IMR-90 (cell line): ENCODE data around the gene DENND2D. TPM values are rescaled to one million over a fixed set of nuclear protein-coding genes. Genes with fewer than 3 reads are reported as not detected.

Experiments used
- ATAC-seq: fragments of 200-7000 bp; cut with Tn5 transposase; 2 replicates; pipeline ENCODE4 v1.9.1; 2020; ENCODE audit warnings: low read depth, mild to moderate bottlenecking, moderate library complexity
- BruUV-seq: library from RNA; stranded (reverse); fragments of 400-500 nt; replicated peaks from 2 replicates; lab custom pipeline; 2021; lab: Mats Ljungman, UMichigan
- CTCF ChIA-PET: fragments of 300-600 bp; formaldehyde crosslinking; extraction: SDS; loops from one replicate; lab custom pipeline; 2021; ENCODE audit warnings: antibody characterized with exemption; lab: Yijun Ruan, JAX
- POLR2A ChIA-PET: fragments of 300-600 bp; sonication (Branson Sonifier 250); formaldehyde crosslinking; loops from one replicate; lab custom pipeline; 2022; ENCODE audit warnings: antibody characterized with exemption; ENCODE audit not compliant: unreplicated experiment; lab: Charles Lee
- DNase-seq: peaks from one replicate; pipeline ENCODE4 v3.0.0; 2013
- H2AFZ ChIP-seq: replicated peaks from 2 replicates; pipeline ENCODE3; 2013; ENCODE audit warnings: low read length, mild to moderate bottlenecking; ENCODE audit not compliant: poor library complexity
- H2AK5ac ChIP-seq: 2 replicates; pipeline ENCODE4 v1.6.1; 2013; ENCODE audit warnings: low read depth, low read length, inconsistent platforms
- H2AK9ac ChIP-seq: replicated peaks from 2 replicates; pipeline ENCODE3; 2013; ENCODE audit warnings: mild to moderate bottlenecking, low read depth, low read length, moderate library complexity; ENCODE audit not compliant: poor library complexity
- H2BK120ac ChIP-seq: 2 replicates; pipeline ENCODE4 v1.6.1; 2013; ENCODE audit warnings: low read depth, low read length, inconsistent platforms
- H2BK15ac ChIP-seq: 3 replicates; pipeline ENCODE4 v1.6.1; 2013; ENCODE audit warnings: low read depth, low read length, inconsistent platforms
- H2BK20ac ChIP-seq: 2 replicates; pipeline ENCODE4 v1.6.1; 2013; ENCODE audit warnings: low read depth, mild to moderate bottlenecking, inconsistent platforms, low read length, moderate library complexity
- H2BK5ac ChIP-seq: 2 replicates; pipeline ENCODE4 v1.6.1; 2013; ENCODE audit warnings: mild to moderate bottlenecking, low read depth, low read length, inconsistent platforms; ENCODE audit not compliant: poor library complexity, severe bottlenecking
- H3K14ac ChIP-seq: replicated peaks from 2 replicates; pipeline ENCODE4 v1.6.1; 2013; ENCODE audit warnings: low read depth, low read length, inconsistent platforms
- H3K18ac ChIP-seq: 2 replicates; pipeline ENCODE4 v1.6.1; 2013; ENCODE audit warnings: low read depth, low read length, control low read depth
- H3K23ac ChIP-seq: 2 replicates; pipeline ENCODE4 v1.6.1; 2013; ENCODE audit warnings: low read depth, low read length, inconsistent platforms
- H3K27ac ChIP-seq: 2 replicates; pipeline ENCODE4 v1.5.1; 2013; ENCODE audit warnings: mild to moderate bottlenecking, control low read depth, low read length; ENCODE audit not compliant: insufficient read depth
- H3K27me3 ChIP-seq: 2 replicates; pipeline ENCODE4 v1.6.1; 2013; ENCODE audit warnings: low read length; ENCODE audit not compliant: control insufficient read depth, insufficient read depth
- H3K36me3 ChIP-seq: 2 replicates; pipeline ENCODE4 v1.6.1; 2013; ENCODE audit warnings: low read length, mixed read lengths; ENCODE audit not compliant: control insufficient read depth, insufficient read depth
- H3K4ac ChIP-seq: 2 replicates; pipeline ENCODE4 v1.6.1; 2013; ENCODE audit warnings: low read depth, low read length, inconsistent platforms
- H3K4me1 ChIP-seq: 2 replicates; pipeline ENCODE4 v1.6.1; 2013; ENCODE audit warnings: low read length, mixed read lengths; ENCODE audit not compliant: control insufficient read depth, insufficient read depth
- H3K4me2 ChIP-seq: 2 replicates; pipeline ENCODE4 v1.6.1; 2013; ENCODE audit warnings: low read depth, mild to moderate bottlenecking, control low read depth, low read length, moderate library complexity
- H3K4me3 ChIP-seq: 2 replicates; pipeline ENCODE4 v1.5.1; 2013; ENCODE audit warnings: low read depth, mild to moderate bottlenecking, control low read depth, low read length, moderate library complexity; ENCODE audit not compliant: insufficient read depth
- H3K56ac ChIP-seq: 2 replicates; pipeline ENCODE4 v1.6.1; 2013; ENCODE audit warnings: low read length, inconsistent platforms; ENCODE audit not compliant: insufficient read depth; ENCODE audit errors: extremely low read depth
- H3K79me1 ChIP-seq, 2 experiments: 2 replicates each; pipeline ENCODE4 v1.6.1; 2013; ENCODE audit warnings: low read length in 2 of 2, inconsistent platforms in 1 of 2, low read depth in 1 of 2
- H3K9ac ChIP-seq: 2 replicates; pipeline ENCODE4 v1.6.1; 2013; ENCODE audit warnings: low read depth, low read length, control low read depth
- H3K9me1 ChIP-seq: 2 replicates; pipeline ENCODE4 v1.6.1; 2013; ENCODE audit warnings: low read length, inconsistent platforms; ENCODE audit not compliant: insufficient read depth
- H3K9me3 ChIP-seq: 2 replicates; pipeline ENCODE4 v1.6.1; 2013; ENCODE audit warnings: low read length; ENCODE audit not compliant: control insufficient read depth, insufficient read depth
- H4K20me1 ChIP-seq: 2 replicates; pipeline ENCODE4 v1.6.1; 2013; ENCODE audit warnings: low read length, inconsistent platforms; ENCODE audit not compliant: insufficient read depth
- H4K5ac ChIP-seq: 2 replicates; pipeline ENCODE4 v1.6.1; 2013; ENCODE audit warnings: mild to moderate bottlenecking, low read depth, low read length, control low read depth
- H4K8ac ChIP-seq, 2 experiments: 2 replicates each; pipeline ENCODE4 v1.6.1; 2013; ENCODE audit warnings: low read depth in 2 of 2, low read length in 2 of 2, control low read depth in 1 of 2, inconsistent platforms in 1 of 2
- H4K91ac ChIP-seq: 2 replicates; pipeline ENCODE4 v1.6.1; 2013; ENCODE audit warnings: low read depth, low read length, inconsistent platforms; ENCODE audit not compliant: insufficient read depth
- BHLHE40 ChIP-seq: fragments of 150-350 bp; IDR thresholded peaks from 2 replicates; pipeline ENCODE4 v1.6.1; 2016; ENCODE audit warnings: mild to moderate bottlenecking, low read depth, low read length
- CEBPB ChIP-seq: IDR thresholded peaks from 2 replicates; pipeline ENCODE4 v1.6.1; 2012; ENCODE audit warnings: low read depth, low read length, improper control_type of control experiment
- CTCF ChIP-seq: conservative IDR thresholded peaks from 2 replicates; pipeline ENCODE4 v1.5.1; 2012; ENCODE audit warnings: mild to moderate bottlenecking, low read depth, low read length, improper control_type of control experiment
- ELK1 ChIP-seq: fragments of 150-350 bp; IDR thresholded peaks from 2 replicates; pipeline ENCODE4 v1.6.1; 2016; ENCODE audit warnings: low read depth, mild to moderate bottlenecking, low read length, moderate library complexity, borderline replicate concordance
- MAFK ChIP-seq: IDR thresholded peaks from 2 replicates; pipeline ENCODE4 v1.6.1; 2012; ENCODE audit warnings: low read depth, low read length, improper control_type of control experiment
- MAZ ChIP-seq: IDR thresholded peaks from 2 replicates; pipeline ENCODE4 v1.6.1; 2012; ENCODE audit warnings: low read depth, mild to moderate bottlenecking, low read length, improper control_type of control experiment, moderate library complexity, borderline replicate concordance
- MXI1 ChIP-seq: IDR thresholded peaks from 2 replicates; pipeline ENCODE4 v1.6.1; 2012; ENCODE audit warnings: low read depth, mild to moderate bottlenecking, low read length, moderate library complexity, borderline replicate concordance
- RAD21 ChIP-seq: IDR thresholded peaks from 2 replicates; pipeline ENCODE4 v1.6.1; 2012; ENCODE audit warnings: low read length, improper control_type of control experiment
- RCOR1 ChIP-seq: IDR thresholded peaks from 2 replicates; pipeline ENCODE4 v1.6.1; 2012; ENCODE audit warnings: mild to moderate bottlenecking, low read length, improper control_type of control experiment; ENCODE audit not compliant: insufficient replicate concordance
- SMC3 ChIP-seq: fragments of 150-350 bp; IDR thresholded peaks from 2 replicates; pipeline ENCODE4 v1.6.1; 2016; ENCODE audit warnings: low read depth, mild to moderate bottlenecking, antibody characterized with exemption, low read length, moderate library complexity
- USF2 ChIP-seq: fragments of 150-350 bp; IDR thresholded peaks from 2 replicates; pipeline ENCODE4 v1.6.1; 2017; ENCODE audit warnings: mild to moderate bottlenecking, antibody characterized with exemption, low read length, low read depth
- WGBS, 2 experiments: methylation state at CpG; one replicate each; pipeline versions ENCODE4 v1.1.5 to v1.1.7; 2013; ENCODE audit warnings: missing lambda C conversion rate in 2 of 2; ENCODE audit not compliant: insufficient read length in 1 of 2; ENCODE audit errors: extremely low coverage in 2 of 2; 5-methylcytosine and 5-hydroxymethylcytosine counted together
- dilution Hi-C: fragments of 300-500 bp; cut with HindIII; formaldehyde crosslinking; loops from one replicate; pipeline ENCODE4 v1.14.3; 2018; ENCODE audit warnings: low sequenced_read_pairs; ENCODE audit not compliant: unreplicated experiment
- in situ Hi-C: fragments of 300-500 bp; cut with MboI; formaldehyde crosslinking; loops from 3 replicates; pipeline ENCODE4 v1.14.3; 2019; ENCODE audit warnings: low sequenced_read_pairs, inconsistent platforms, mixed read lengths
- intact Hi-C: fragments of 100-400 bp; cut with micrococcal nuclease; formaldehyde crosslinking; loops from 2 replicates; pipeline ENCODE4 v1.10.0; 2022
- polyA plus RNA-seq, 3 experiments: library from polyadenylated mRNA; depleted of rRNA; stranded (reverse); fragments of >200 nt; gene quantifications; 2 replicates each; pipeline ENCODE4 v1.2.3, GENCODE V29; 2012; ENCODE audit warnings: low replicate concordance in 1 of 3
- total RNA-seq: library from RNA; depleted of rRNA; stranded (reverse); fragments of >200 nt; gene quantifications from 2 replicates; pipeline ENCODE4 v1.2.3, GENCODE V29; 2012

DENND2D gene
- total and polyA plus RNA-seq, 2 of the 4 experiments (the other 2 are of a cell fraction) = 0.86 to 0.90 TPM

GRCh38 chr1:111182052-111182451, 18.4 kb downstream of the DENND2D start:
- Histone ChIP-seq H3K23ac (no peak overlapping the region), H2BK5ac (no peak overlapping the region), H2AK9ac (no peak overlapping the region), H3K9ac (no peak overlapping the region), H4K91ac (no peak overlapping the region), H3K27me3 (no peaks in the 10 kb centered on the region), H2AK5ac (no peak overlapping the region), H3K27ac (no peak overlapping the region), H3K4me3 (no peak overlapping the region), H2BK120ac (no peak overlapping the region), H3K56ac (no peak overlapping the region), H4K5ac (no peak overlapping the region), H2AFZ (no peak overlapping the region), H4K8ac (no peak overlapping the region), H2BK20ac (no peak overlapping the region), H2BK15ac (no peak overlapping the region), H3K14ac (no peak overlapping the region), H3K4me1 (no peaks in the 10 kb centered on the region), H3K79me1 (no peaks in the 10 kb centered on the region), H3K9me1 (no peaks in the 10 kb centered on the region), H3K18ac (no peak overlapping the region), H3K9me3 (no peaks in the 10 kb centered on the region), H4K20me1 (no peaks in the 10 kb centered on the region), H3K4ac (no peak overlapping the region), H3K4me2 (no peak overlapping the region), H3K36me3 (peaks cover 10% of the 10 kb centered on the region)
- POLR2A ChIA-PET = no interaction called here
- dilution Hi-C loops (no loop called here), in situ Hi-C loops (no loop called here), intact Hi-C loops (loop anchor here (5.0 kb wide), 1 partner anchor 35 kb away; no protein-coding TSS in a partner anchor)
- BruUV-seq = no TSS peak
- CTCF ChIA-PET = interaction anchor here (1.0 kb wide), 1 partner anchor 21 kb away, joined by 3 read pairs; no protein-coding TSS in a partner anchor
- TF ChIP-seq SMC3 (no peak), CTCF (no peak), USF2 (no peak), ELK1 (no peak), BHLHE40 (no peak), RAD21 (no peak), MXI1 (no peak), RCOR1 (no peak), CEBPB (no peak), MAZ (no peak), MAFK (no peak)
- DNase-seq = no peak
- WGBS, 2 experiments = 100% methylated on average over 1 of the region's 2 CpGs; no CpG with 5 or more reads in 1 of the 2 experiments
- ATAC-seq = no peak
